Measurements from ENCODE around the gene PDHA1. TPM values are rescaled to one million over a fixed set of nuclear protein-coding genes. Genes with fewer than 3 reads are reported as not detected.

The PDHA1 gene
- total and polyA plus RNA-seq, 2 experiments from 2014 or later, result 31.0 to 130 TPM

- 3 to 4% methylated on average over 5 of the region's 5 CpGs for WGBS, 2 experiments (ENCODE audit: low coverage in 1 of 2, low lambda C conversion rate in 2 of 2, missing lambda C conversion rate in 2 of 2)
- peak; percentile 10 for DNase-seq
- Histone ChIP-seq H3K9ac (no peak overlapping the region), H3K9me2 (ENCODE audit: insufficient read depth) (no peaks in the 10 kb centered on the region), H3K4me1 (ENCODE audit: insufficient read depth) (no peaks in the 10 kb centered on the region), H3K9me3 (ENCODE audit: low read depth) (no peaks in the 10 kb centered on the region), H3K4me3 (no peak overlapping the region), H3K27ac (no peak overlapping the region), H3K36me3 (ENCODE audit: low read depth) (no peaks in the 10 kb centered on the region), H3K79me2 (ENCODE audit: insufficient read depth) (no peaks in the 10 kb centered on the region), H3K27me3 (replicated peaks; ENCODE audit: insufficient read depth) (no peaks in the 10 kb centered on the region), H2AFZ (no peak overlapping the region), H3F3A (ENCODE audit: insufficient read depth) (no peaks in the 10 kb centered on the region), H4K20me1 (ENCODE audit: insufficient read depth) (no peaks in the 10 kb centered on the region), H3K4me2 (ENCODE audit: unreplicated experiment) (no peak overlapping the region)
- in situ Hi-C loops (cut with MboI), result loop anchor here (10.0 kb wide), 2 partner anchors 408 to 948 kb away; no protein-coding TSS in a partner anchor
- no peak for TF ChIP-seq EZH2phosphoT487 (IDR thresholded peaks at IDR 0.05; ENCODE audit: insufficient read depth, low read depth)
- TF ChIP-seq EZH2 (IDR thresholded peaks at IDR 0.05; ENCODE audit: insufficient read depth, poor library complexity, severe bottlenecking), result no peak
Observed at GRCh38 chrX:19332983-19333382, 10.7 kb upstream of the PDHA1 start.

GRCh38 chrX:19334945-19335626 lies 8.6 kb upstream of the PDHA1 start:
- H3K4me3 ChIP-seq, result no peak overlapping the region
- no peaks in the 10 kb centered on the region for H3K4me1 ChIP-seq (ENCODE audit: insufficient read depth)
- DNase-seq, result no peak
- H3K79me2 ChIP-seq (ENCODE audit: insufficient read depth), result no peaks in the 10 kb centered on the region
- H3K9ac ChIP-seq, result no peak overlapping the region
- H3K9me2 ChIP-seq (ENCODE audit: insufficient read depth), result no peaks in the 10 kb centered on the region
- H3K4me2 ChIP-seq (ENCODE audit: unreplicated experiment), result no peak overlapping the region
- H3F3A ChIP-seq (ENCODE audit: insufficient read depth), result no peaks in the 10 kb centered on the region
- H3K36me3 ChIP-seq (ENCODE audit: low read depth), result no peaks in the 10 kb centered on the region
- H4K20me1 ChIP-seq (ENCODE audit: insufficient read depth), result no peaks in the 10 kb centered on the region
- TF ChIP-seq EZH2 (IDR thresholded peaks at IDR 0.05; ENCODE audit: insufficient read depth, poor library complexity, severe bottlenecking), result no peak
- TF ChIP-seq EZH2phosphoT487 (IDR thresholded peaks at IDR 0.05; ENCODE audit: insufficient read depth, low read depth), result no peak
- WGBS, 2 experiments (ENCODE audit: low coverage in 1 of 2, low lambda C conversion rate in 2 of 2, missing lambda C conversion rate in 2 of 2), result 66 to 67% methylated on average over 16 of the region's 16 CpGs
- H3K9me3 ChIP-seq (ENCODE audit: low read depth), result no peaks in the 10 kb centered on the region
- in situ Hi-C loops (cut with MboI), result loop anchor here (10.0 kb wide), 2 partner anchors 410 to 950 kb away; no protein-coding TSS in a partner anchor
- no peak overlapping the region for H3K27ac ChIP-seq
- H2AFZ ChIP-seq, result no peak overlapping the region
- no peaks in the 10 kb centered on the region for H3K27me3 ChIP-seq (replicated peaks; ENCODE audit: insufficient read depth)

- no peak for TF ChIP-seq EZH2 (IDR thresholded peaks at IDR 0.05; ENCODE audit: insufficient read depth, poor library complexity, severe bottlenecking)
- TF ChIP-seq EZH2phosphoT487 (IDR thresholded peaks at IDR 0.05; ENCODE audit: insufficient read depth, low read depth), result no peak
- H3K4me2 ChIP-seq (ENCODE audit: unreplicated experiment), result no peak overlapping the region
- 26 to 28% methylated on average over 6 of the region's 6 CpGs for WGBS, 2 experiments (ENCODE audit: low coverage in 1 of 2, low lambda C conversion rate in 2 of 2, missing lambda C conversion rate in 2 of 2)
- no peak overlapping the region for H3K9ac ChIP-seq
- no peaks in the 10 kb centered on the region for H3K27me3 ChIP-seq (replicated peaks; ENCODE audit: insufficient read depth)
- peak; percentile 18 for DNase-seq
- no peaks in the 10 kb centered on the region; the same call in 1 of the 2 replicates for H4K20me1 ChIP-seq (ENCODE audit: insufficient read depth)
- H3K9me2 ChIP-seq (ENCODE audit: insufficient read depth), result no peaks in the 10 kb centered on the region
- H3K27ac ChIP-seq, result no peak overlapping the region
- peak overlapping the region; percentile 98; the same call in 1 of the 2 replicates for H2AFZ ChIP-seq
- in situ Hi-C loops (cut with MboI), result no loop called here
- peaks cover 35% of the 10 kb centered on the region for H3K79me2 ChIP-seq (ENCODE audit: insufficient read depth)
- no peaks in the 10 kb centered on the region for H3K36me3 ChIP-seq (ENCODE audit: low read depth)
- H3K4me1 ChIP-seq (ENCODE audit: insufficient read depth), result peaks cover 9% of the 10 kb centered on the region; the same call in 1 of the 2 replicates
- no peak overlapping the region for H3K4me3 ChIP-seq
- peaks cover 3% of the 10 kb centered on the region; the same call in 1 of the 2 replicates for H3F3A ChIP-seq (ENCODE audit: insufficient read depth)
- H3K9me3 ChIP-seq (ENCODE audit: low read depth), result no peaks in the 10 kb centered on the region
Observed at GRCh38 chrX:19342331-19342906, 1.3 kb upstream of the PDHA1 start.

DNA sequence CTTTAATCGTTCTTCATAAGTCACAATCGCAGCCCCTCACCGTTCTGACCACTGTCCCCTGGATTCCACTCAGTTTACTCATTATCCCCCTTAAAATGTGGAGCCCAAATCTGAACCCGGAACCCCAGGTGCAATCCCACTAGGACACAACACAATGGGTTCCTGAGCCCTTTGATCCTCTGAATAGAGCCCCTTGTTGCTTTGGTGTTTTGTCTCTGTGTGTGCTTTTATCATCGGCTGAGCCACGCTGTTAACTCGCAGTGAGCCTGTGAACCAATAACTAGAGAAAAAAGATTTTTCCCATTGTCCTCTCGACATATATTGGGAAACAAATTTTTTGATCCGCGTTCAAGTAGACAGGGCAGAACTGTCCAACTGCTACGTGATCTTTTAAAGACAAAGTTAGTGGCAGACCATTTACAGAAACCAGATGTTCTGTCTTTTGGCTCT lies 617 bp upstream of the PDHA1 start:
- WGBS, 2 experiments (ENCODE audit: low coverage in 1 of 2, low lambda C conversion rate in 2 of 2, missing lambda C conversion rate in 2 of 2), result 28 to 30% methylated on average over 11 of the region's 11 CpGs

More for the DNA sequence above, 617 bp upstream of the PDHA1 start:
- Histone ChIP-seq H3K27me3 (replicated peaks; ENCODE audit: insufficient read depth) (no peaks in the 10 kb centered on the region), H4K20me1 (ENCODE audit: insufficient read depth) (no peaks in the 10 kb centered on the region; the same call in 1 of the 2 replicates), H3K9me3 (ENCODE audit: low read depth) (no peaks in the 10 kb centered on the region), H3K36me3 (ENCODE audit: low read depth) (no peaks in the 10 kb centered on the region), H3K79me2 (ENCODE audit: insufficient read depth) (peaks cover 42% of the 10 kb centered on the region), H3F3A (ENCODE audit: insufficient read depth) (peaks cover 9% of the 10 kb centered on the region; the same call in 1 of the 2 replicates), H3K4me3 (peak overlapping the region; percentile 83), H2AFZ (peak overlapping the region; percentile 98), H3K4me2 (ENCODE audit: unreplicated experiment) (peak overlapping the region; percentile 83), H3K9me2 (ENCODE audit: insufficient read depth) (no peaks in the 10 kb centered on the region), H3K4me1 (ENCODE audit: insufficient read depth) (peaks cover 10% of the 10 kb centered on the region), H3K27ac (peak overlapping the region; percentile 81), H3K9ac (peak overlapping the region; percentile 91)
- DNase-seq, result no peak
- TF ChIP-seq EZH2 (IDR thresholded peaks at IDR 0.05; ENCODE audit: insufficient read depth, poor library complexity, severe bottlenecking), result no peak
- no peak for TF ChIP-seq EZH2phosphoT487 (IDR thresholded peaks at IDR 0.05; ENCODE audit: insufficient read depth, low read depth)
- in situ Hi-C loops (cut with MboI), result no loop called here

Data from GM23248 (cell line).